Right lobe of liver (tissue), 4 donors: Measurements from ENCODE around the gene MAPK8IP3.

Source experiments
- CTCF ChIP-seq, 4 donors: fragments of 200-600 bp in 3 of 4; fragments of 450-650 bp in 1 of 4; IDR thresholded peaks; one replicate each; pipeline versions ENCODE4 v1.5.1 to v1.8.0; 2016 to 2022; ENCODE audit warnings: antibody characterized with exemption in 4 of 4, mild to moderate bottlenecking in 2 of 4
- POLR2A ChIP-seq: fragments of 450-650 bp; IDR thresholded peaks from one replicate; pipeline ENCODE4 v1.6.1; 2017; ENCODE audit warnings: antibody characterized with exemption, mild to moderate bottlenecking
- donor health status: DM: no; HTN: no; CAD: no.
- donor health status: DM: no; HTN: no; CAD: no.
- donor health status: DM: no; HTN: yes; CAD: no.

- no peak for TF ChIP-seq CTCF (IDR thresholded peaks at IDR 0.05)
- TF ChIP-seq POLR2A = no peak
These were observed 62.9 kb downstream of the MAPK8IP3 start for GRCh38 chr16:1768767-1769401.
